Measurements from ENCODE around the gene GJD4. TPM values are rescaled to one million over a fixed set of nuclear protein-coding genes. Genes with fewer than 3 reads are reported as not detected.

Gene GJD4
- total RNA-seq, 1 experiment from 2014 or later = 0.33 TPM

DNA sequence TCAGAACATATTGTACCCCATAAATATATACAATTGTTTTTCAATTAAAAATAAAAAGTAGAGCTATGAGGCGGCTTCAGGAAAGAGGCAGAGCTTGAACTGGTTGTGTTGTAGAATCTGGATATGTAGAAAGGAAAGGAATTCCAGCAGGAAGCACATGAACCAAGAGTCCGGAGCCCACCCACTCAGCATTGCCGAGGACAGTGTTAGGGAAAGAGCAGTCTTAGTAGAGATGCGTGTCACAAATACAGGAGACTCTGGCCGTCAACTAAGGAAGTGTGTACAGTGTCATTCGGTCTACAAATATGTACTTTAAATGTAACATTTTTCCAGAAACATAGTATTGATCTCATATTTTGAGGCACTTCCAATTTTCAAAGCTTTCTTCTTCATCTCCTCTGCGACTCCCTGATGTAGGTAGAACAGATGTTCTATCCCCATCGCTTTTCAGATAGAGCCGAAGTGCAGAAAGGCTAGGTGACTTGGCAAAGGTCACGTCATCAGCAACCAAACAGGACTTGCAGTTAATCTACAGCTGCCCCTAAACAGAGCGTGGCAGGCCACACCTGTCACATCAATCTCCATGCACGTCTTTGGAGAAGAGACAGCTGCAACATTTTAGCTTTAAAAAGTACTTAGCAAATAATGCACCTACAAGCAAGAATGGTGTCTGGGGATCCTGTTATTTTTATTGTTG is 25.3 kb upstream of the GJD4 start:
- Histone ChIP-seq H2AFZ (ENCODE audit: low read length) (no peak overlapping the region), H3K4me1 (ENCODE audit: insufficient read depth, low read length) (peaks cover 12% of the 10 kb centered on the region), H3K27ac (ENCODE audit: low read length) (no peak overlapping the region), H3K27me3 (ENCODE audit: low read length) (no peaks in the 10 kb centered on the region), H3K9me3 (ENCODE audit: low read length) (no peaks in the 10 kb centered on the region), H3K36me3 (ENCODE audit: low read depth, low read length) (peaks cover 4% of the 10 kb centered on the region; the same call in 1 of the 2 replicates), H3K79me2 (ENCODE audit: low read length) (no peaks in the 10 kb centered on the region), H3K9ac (ENCODE audit: low read length) (no peak overlapping the region), H3K9me2 (replicated peaks; ENCODE audit: low read length) (no peaks in the 10 kb centered on the region), H3K4me2 (ENCODE audit: low read length) (no peak overlapping the region), H4K20me1 (ENCODE audit: low read length) (no peaks in the 10 kb centered on the region), H3K4me3 (ENCODE audit: low read length) (no peak overlapping the region), H3F3A (ENCODE audit: low read length, unreplicated experiment) (peaks cover 4% of the 10 kb centered on the region)
- TF ChIP-seq, protein P1, sequence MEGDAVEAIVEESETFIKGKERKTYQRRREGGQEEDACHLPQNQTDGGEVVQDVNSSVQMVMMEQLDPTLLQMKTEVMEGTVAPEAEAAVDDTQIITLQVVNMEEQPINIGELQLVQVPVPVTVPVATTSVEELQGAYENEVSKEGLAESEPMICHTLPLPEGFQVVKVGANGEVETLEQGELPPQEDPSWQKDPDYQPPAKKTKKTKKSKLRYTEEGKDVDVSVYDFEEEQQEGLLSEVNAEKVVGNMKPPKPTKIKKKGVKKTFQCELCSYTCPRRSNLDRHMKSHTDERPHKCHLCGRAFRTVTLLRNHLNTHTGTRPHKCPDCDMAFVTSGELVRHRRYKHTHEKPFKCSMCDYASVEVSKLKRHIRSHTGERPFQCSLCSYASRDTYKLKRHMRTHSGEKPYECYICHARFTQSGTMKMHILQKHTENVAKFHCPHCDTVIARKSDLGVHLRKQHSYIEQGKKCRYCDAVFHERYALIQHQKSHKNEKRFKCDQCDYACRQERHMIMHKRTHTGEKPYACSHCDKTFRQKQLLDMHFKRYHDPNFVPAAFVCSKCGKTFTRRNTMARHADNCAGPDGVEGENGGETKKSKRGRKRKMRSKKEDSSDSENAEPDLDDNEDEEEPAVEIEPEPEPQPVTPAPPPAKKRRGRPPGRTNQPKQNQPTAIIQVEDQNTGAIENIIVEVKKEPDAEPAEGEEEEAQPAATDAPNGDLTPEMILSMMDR (conservative IDR thresholded peaks at IDR 0.05; ENCODE audit: low read depth, low read length) = no peak
- TF ChIP-seq EZH2 (IDR thresholded peaks at IDR 0.05; ENCODE audit: low read length, unreplicated experiment) (no peak), EZH2phosphoT487 (IDR thresholded peaks at IDR 0.05; ENCODE audit: borderline replicate concordance, low read length) (no peak)
- DNase-seq = no peak
- BruUV-seq (replicated peaks) = no TSS peak
- ChIA-PET CTCF (interaction anchor here (0.6 kb wide), 1 partner anchor 23 kb away, joined by 3 read pairs; no protein-coding TSS in a partner anchor), POLR2A (ENCODE audit: unreplicated experiment) (interaction anchor here (0.6 kb wide), 2 partner anchors 14 to 258 kb away, joined by 3 to 4 read pairs; no protein-coding TSS in a partner anchor)
- no peak for ATAC-seq
- intact Hi-C loops (cut with micrococcal nuclease) = no loop called here

DNA sequence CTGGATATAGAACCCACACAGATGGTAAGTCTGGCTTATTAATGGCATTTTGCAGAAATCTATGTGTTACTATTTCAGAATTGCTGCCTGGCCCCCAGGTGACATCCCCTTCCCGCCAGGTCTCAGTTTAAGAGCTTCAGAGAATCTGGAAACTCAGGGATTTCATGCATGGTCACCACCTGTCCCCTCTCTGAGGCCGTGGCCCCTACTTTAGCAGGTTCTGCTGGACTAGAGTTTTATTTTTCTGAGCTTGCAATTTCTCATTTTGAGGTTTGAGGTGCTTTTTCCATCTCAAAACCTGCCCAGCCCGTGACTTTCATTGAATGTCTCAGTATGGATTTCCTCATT is 24.7 kb upstream of the GJD4 start:
- H3K9me3 ChIP-seq (ENCODE audit: low read length) = no peaks in the 10 kb centered on the region
- H3K4me2 ChIP-seq (ENCODE audit: low read length) = no peak overlapping the region
- intact Hi-C loops (cut with micrococcal nuclease) = no loop called here
- DNase-seq = no peak
- no peak overlapping the region for H3K4me3 ChIP-seq (ENCODE audit: low read length)
- H3F3A ChIP-seq (ENCODE audit: low read length, unreplicated experiment) = peaks cover 1% of the 10 kb centered on the region
- ATAC-seq = no peak
- BruUV-seq (replicated peaks) = no TSS peak
- H3K36me3 ChIP-seq (ENCODE audit: low read depth, low read length) = peaks cover 4% of the 10 kb centered on the region; the same call in 1 of the 2 replicates
- H2AFZ ChIP-seq (ENCODE audit: low read length) = no peak overlapping the region
- ChIA-PET POLR2A (ENCODE audit: unreplicated experiment) (interaction anchor here (0.6 kb wide), 1 partner anchor 259 kb away, joined by 3 read pairs; no protein-coding TSS in a partner anchor), CTCF (no interaction called here)
- H3K79me2 ChIP-seq (ENCODE audit: low read length) = no peaks in the 10 kb centered on the region
- H3K4me1 ChIP-seq (ENCODE audit: insufficient read depth, low read length) = peaks cover 6% of the 10 kb centered on the region
- no peak for TF ChIP-seq EZH2phosphoT487 (IDR thresholded peaks at IDR 0.05; ENCODE audit: borderline replicate concordance, low read length)
- TF ChIP-seq, protein P1 (conservative IDR thresholded peaks at IDR 0.05; ENCODE audit: low read depth, low read length) = no peak
- no peak for TF ChIP-seq EZH2 (IDR thresholded peaks at IDR 0.05; ENCODE audit: low read length, unreplicated experiment)
- H3K9me2 ChIP-seq (replicated peaks; ENCODE audit: low read length) = no peaks in the 10 kb centered on the region
- H4K20me1 ChIP-seq (ENCODE audit: low read length) = no peaks in the 10 kb centered on the region
- no peak overlapping the region for H3K27ac ChIP-seq (ENCODE audit: low read length)
- H3K9ac ChIP-seq (ENCODE audit: low read length) = no peak overlapping the region
- no peaks in the 10 kb centered on the region for H3K27me3 ChIP-seq (ENCODE audit: low read length)

DNA sequence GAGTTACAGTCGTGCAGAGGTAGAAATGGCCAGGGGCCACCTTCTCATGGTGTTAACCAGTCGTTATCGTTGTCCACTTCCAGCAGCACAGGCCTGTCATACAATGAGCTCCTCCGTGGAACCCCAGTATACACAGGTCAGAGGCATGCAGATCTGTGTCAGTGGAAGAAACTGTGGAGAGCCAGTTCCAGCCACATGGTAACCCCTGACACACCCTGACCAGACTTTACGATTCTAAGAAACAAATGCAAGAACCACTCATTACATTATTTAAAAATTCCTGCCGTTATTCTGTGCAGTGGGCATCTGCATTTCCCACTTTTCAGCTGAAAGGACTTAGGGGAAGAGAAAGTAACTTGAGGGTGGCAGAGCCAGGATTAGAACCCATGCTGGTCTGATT is 23.5 kb upstream of the GJD4 start:
- ATAC-seq (no peak; the same call in 1 of the 2 replicates), DNase-seq (no peak)
- TF ChIP-seq EZH2 (IDR thresholded peaks at IDR 0.05; ENCODE audit: low read length, unreplicated experiment) = no peak
- no peak for TF ChIP-seq EZH2phosphoT487 (IDR thresholded peaks at IDR 0.05; ENCODE audit: borderline replicate concordance, low read length)
- TF ChIP-seq, protein P1 (conservative IDR thresholded peaks at IDR 0.05; ENCODE audit: low read depth, low read length) = no peak
- BruUV-seq (replicated peaks) = no TSS peak
- Histone ChIP-seq H3K9me2 (replicated peaks; ENCODE audit: low read length) (no peaks in the 10 kb centered on the region), H3K9ac (ENCODE audit: low read length) (no peak overlapping the region), H3K27ac (ENCODE audit: low read length) (no peak overlapping the region), H3K79me2 (ENCODE audit: low read length) (no peaks in the 10 kb centered on the region), H3F3A (ENCODE audit: low read length, unreplicated experiment) (no peaks in the 10 kb centered on the region), H4K20me1 (ENCODE audit: low read length) (no peaks in the 10 kb centered on the region), H3K4me1 (ENCODE audit: insufficient read depth, low read length) (no peaks in the 10 kb centered on the region), H3K9me3 (ENCODE audit: low read length) (no peaks in the 10 kb centered on the region), H3K4me3 (ENCODE audit: low read length) (no peak overlapping the region), H2AFZ (ENCODE audit: low read length) (no peak overlapping the region), H3K36me3 (ENCODE audit: low read depth, low read length) (no peaks in the 10 kb centered on the region), H3K4me2 (ENCODE audit: low read length) (no peak overlapping the region), H3K27me3 (ENCODE audit: low read length) (no peaks in the 10 kb centered on the region)
- ChIA-PET POLR2A (ENCODE audit: unreplicated experiment) (interaction anchor here (0.5 to 0.6 kb wide), 2 partner anchors 52 to 492 kb away, joined by 8 to 9 read pairs; partner anchors contain the start of gene CUL2), CTCF (interaction anchor here (0.8 kb wide), 1 partner anchor 32 kb away, joined by 3 read pairs; no protein-coding TSS in a partner anchor)
- intact Hi-C loops (cut with micrococcal nuclease) = no loop called here
